Hepatocyte (in vitro differentiated cells): ENCODE measurements around the gene RIC8B.

ENCODE experiments used
- EZH2 ChIP-seq: fragments of 200-600 bp; sonication (generic); IDR thresholded peaks from 2 replicates; pipeline ENCODE4 v1.6.1; 2016; ENCODE audit warnings: antibody characterized with exemption, mild to moderate bottlenecking, borderline replicate concordance
- TF ChIP-seq, protein P1 (sequence below): fragments of 200-600 bp; sonication (generic); IDR thresholded peaks from 2 replicates; pipeline ENCODE4 v1.5.1; 2016; ENCODE audit warnings: antibody characterized with exemption, mild to moderate bottlenecking; ENCODE audit not compliant: poor library complexity

DNA sequence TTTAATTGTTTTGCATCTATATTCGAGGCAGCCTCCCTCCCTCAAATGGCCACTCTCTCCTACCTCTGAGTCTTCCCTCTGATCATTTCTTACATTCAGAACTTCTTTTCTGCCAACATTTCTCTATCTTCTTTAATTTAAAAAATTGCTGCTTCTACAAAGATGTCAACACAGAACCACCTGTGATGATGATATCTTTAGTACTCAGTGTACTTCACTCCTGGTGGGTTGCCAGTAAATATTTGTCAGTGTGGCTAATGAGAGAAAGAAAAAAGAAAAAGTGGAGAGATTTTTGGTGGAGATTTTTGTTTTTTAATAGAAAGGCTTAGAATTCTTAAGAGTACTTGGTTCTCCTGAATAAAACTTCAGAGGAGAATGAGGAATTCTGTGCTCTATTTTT lies 8.1 kb downstream of the RIC8B start:
- TF ChIP-seq, protein P1, sequence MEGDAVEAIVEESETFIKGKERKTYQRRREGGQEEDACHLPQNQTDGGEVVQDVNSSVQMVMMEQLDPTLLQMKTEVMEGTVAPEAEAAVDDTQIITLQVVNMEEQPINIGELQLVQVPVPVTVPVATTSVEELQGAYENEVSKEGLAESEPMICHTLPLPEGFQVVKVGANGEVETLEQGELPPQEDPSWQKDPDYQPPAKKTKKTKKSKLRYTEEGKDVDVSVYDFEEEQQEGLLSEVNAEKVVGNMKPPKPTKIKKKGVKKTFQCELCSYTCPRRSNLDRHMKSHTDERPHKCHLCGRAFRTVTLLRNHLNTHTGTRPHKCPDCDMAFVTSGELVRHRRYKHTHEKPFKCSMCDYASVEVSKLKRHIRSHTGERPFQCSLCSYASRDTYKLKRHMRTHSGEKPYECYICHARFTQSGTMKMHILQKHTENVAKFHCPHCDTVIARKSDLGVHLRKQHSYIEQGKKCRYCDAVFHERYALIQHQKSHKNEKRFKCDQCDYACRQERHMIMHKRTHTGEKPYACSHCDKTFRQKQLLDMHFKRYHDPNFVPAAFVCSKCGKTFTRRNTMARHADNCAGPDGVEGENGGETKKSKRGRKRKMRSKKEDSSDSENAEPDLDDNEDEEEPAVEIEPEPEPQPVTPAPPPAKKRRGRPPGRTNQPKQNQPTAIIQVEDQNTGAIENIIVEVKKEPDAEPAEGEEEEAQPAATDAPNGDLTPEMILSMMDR = no peak
- TF ChIP-seq EZH2 = no peak
